Measurements from ENCODE around the gene ZBTB20. TPM values are rescaled to one million over a fixed set of nuclear protein-coding genes. Genes with fewer than 3 reads are reported as not detected.

Gene ZBTB20
- total and polyA plus RNA-seq, 2 donors (not counting 1 experiment from before 2014, with no cell fraction given), result 4.0 to 123 TPM

DNA sequence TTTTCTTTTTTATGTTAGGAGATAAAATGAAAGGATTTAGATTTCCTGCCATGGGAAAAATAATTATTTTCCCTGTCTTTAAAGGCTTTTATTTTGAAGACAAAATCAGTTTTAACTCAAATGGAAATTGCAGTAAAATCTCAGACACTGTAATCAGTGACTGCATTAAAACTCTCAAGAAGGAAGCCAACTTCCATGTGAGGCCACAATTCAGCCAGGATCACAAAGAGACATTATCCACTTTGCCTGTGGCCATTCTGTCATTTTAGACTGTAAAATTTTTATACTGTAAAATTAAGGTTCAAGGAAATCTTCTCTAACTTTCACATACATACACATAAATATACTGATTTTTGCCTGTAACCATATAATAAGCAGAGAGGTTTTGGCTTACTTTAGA lies 549.2 kb downstream of the ZBTB20 start:
- no peaks in the 10 kb centered on the region for H4K20me1 ChIP-seq (ENCODE audit: control insufficient read depth, insufficient read depth, low read length, poor library complexity, severe bottlenecking)
- ChIA-PET CTCF (no interaction called here), POLR2A (no interaction called here)
- no peak for TF ChIP-seq EZH2 (IDR thresholded peaks at IDR 0.05; ENCODE audit: borderline replicate concordance, insufficient read depth, low read depth, low read length, poor library complexity, severe bottlenecking)
- TF ChIP-seq, protein P1, sequence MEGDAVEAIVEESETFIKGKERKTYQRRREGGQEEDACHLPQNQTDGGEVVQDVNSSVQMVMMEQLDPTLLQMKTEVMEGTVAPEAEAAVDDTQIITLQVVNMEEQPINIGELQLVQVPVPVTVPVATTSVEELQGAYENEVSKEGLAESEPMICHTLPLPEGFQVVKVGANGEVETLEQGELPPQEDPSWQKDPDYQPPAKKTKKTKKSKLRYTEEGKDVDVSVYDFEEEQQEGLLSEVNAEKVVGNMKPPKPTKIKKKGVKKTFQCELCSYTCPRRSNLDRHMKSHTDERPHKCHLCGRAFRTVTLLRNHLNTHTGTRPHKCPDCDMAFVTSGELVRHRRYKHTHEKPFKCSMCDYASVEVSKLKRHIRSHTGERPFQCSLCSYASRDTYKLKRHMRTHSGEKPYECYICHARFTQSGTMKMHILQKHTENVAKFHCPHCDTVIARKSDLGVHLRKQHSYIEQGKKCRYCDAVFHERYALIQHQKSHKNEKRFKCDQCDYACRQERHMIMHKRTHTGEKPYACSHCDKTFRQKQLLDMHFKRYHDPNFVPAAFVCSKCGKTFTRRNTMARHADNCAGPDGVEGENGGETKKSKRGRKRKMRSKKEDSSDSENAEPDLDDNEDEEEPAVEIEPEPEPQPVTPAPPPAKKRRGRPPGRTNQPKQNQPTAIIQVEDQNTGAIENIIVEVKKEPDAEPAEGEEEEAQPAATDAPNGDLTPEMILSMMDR (IDR thresholded peaks at IDR 0.05), result no peak
- intact Hi-C loops (cut with micrococcal nuclease), result no loop called here
- H3K27ac Mint-ChIP-seq, result no peak overlapping the region
- ATAC-seq (ENCODE audit: low read depth), result no peak
- H3K4me3 ChIP-seq (ENCODE audit: control extremely low read depth in 1 of 5, extremely low read depth in 1 of 5, insufficient read depth in 1 of 5, low read depth in 2 of 5, low read length in 4 of 5), result no peak overlapping the region
- no peaks in the 10 kb centered on the region for H3K9me3 ChIP-seq (ENCODE audit: control extremely low read depth in 1 of 3, control insufficient read depth in 2 of 3, insufficient read depth in 1 of 3, low read length in 2 of 3)
- no peak overlapping the region for H3K4me3 Mint-ChIP-seq
- no peak overlapping the region for H2AFZ ChIP-seq (ENCODE audit: insufficient read depth, low read depth, low read length, poor library complexity, severe bottlenecking)
- no peaks in the 10 kb centered on the region for H3K79me2 ChIP-seq (ENCODE audit: control insufficient read depth, insufficient read depth, low read length)
- H3K9ac ChIP-seq (ENCODE audit: low read length), result no peak overlapping the region
- no peaks in the 10 kb centered on the region for H3K9me3 Mint-ChIP-seq (ENCODE audit: insufficient read depth)
- no peaks in the 10 kb centered on the region for H3K27me3 Mint-ChIP-seq
- no peak overlapping the region for H3K4me2 ChIP-seq (replicated peaks; ENCODE audit: low read depth, low read length, poor library complexity, severe bottlenecking)
- H3K27ac ChIP-seq (ENCODE audit: low read length in 2 of 2), result no peak overlapping the region
- DNase-seq, result no peak
- no peaks in the 10 kb centered on the region for H3K4me1 ChIP-seq (ENCODE audit: control insufficient read depth in 2 of 2, insufficient read depth in 2 of 2, low read length in 2 of 2)
- no peaks in the 10 kb centered on the region for H3K27me3 ChIP-seq (replicated peaks in 1 of 4; ENCODE audit: control extremely low read depth in 1 of 4, control insufficient read depth in 3 of 4, insufficient read depth in 4 of 4, low read length in 3 of 4)
- peaks cover 0 to 2% of the 10 kb centered on the region in 2 experiments for H3K36me3 ChIP-seq (replicated peaks in 1 of 2; ENCODE audit: control extremely low read depth in 1 of 2, control insufficient read depth in 1 of 2, extremely low read depth in 1 of 2, insufficient read depth in 2 of 2, low read length in 1 of 2)
- H3K4me1 Mint-ChIP-seq, result no peaks in the 10 kb centered on the region

DNA sequence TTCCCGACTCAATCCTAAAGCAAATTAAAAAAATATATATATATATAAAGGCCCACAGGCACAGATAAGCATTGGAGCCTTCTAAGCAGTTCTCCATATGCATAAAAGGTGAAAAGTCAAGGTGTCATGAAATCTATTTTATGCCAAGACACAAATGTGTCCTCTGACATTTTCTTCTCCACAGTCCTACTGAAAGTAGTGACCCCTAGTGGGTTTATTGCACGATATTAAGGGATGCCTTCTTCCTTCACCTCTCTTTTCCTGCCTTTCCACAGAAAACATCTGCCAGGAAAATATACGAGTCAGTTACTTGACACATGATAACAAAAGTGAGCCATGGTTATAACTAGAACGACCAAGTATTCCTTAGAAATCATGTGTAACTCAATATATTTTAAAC lies 550.1 kb downstream of the ZBTB20 start:
- Mint-ChIP-seq H3K4me3 (no peak overlapping the region), H3K4me1 (no peaks in the 10 kb centered on the region), H3K27me3 (no peaks in the 10 kb centered on the region), H3K9me3 (ENCODE audit: insufficient read depth) (no peaks in the 10 kb centered on the region), H3K27ac (no peak overlapping the region)
- TF ChIP-seq, protein P1 (IDR thresholded peaks at IDR 0.05), result no peak
- no peak for TF ChIP-seq EZH2 (IDR thresholded peaks at IDR 0.05; ENCODE audit: borderline replicate concordance, insufficient read depth, low read depth, low read length, poor library complexity, severe bottlenecking)
- intact Hi-C loops (cut with micrococcal nuclease), result no loop called here
- Histone ChIP-seq H3K4me1 (ENCODE audit: control insufficient read depth in 2 of 2, insufficient read depth in 2 of 2, low read length in 2 of 2) (no peaks in the 10 kb centered on the region), H3K36me3 (replicated peaks in 1 of 2; ENCODE audit: control extremely low read depth in 1 of 2, control insufficient read depth in 1 of 2, extremely low read depth in 1 of 2, insufficient read depth in 2 of 2, low read length in 1 of 2) (peaks cover 0 to 2% of the 10 kb centered on the region in 2 experiments), H3K9ac (ENCODE audit: low read length) (no peak overlapping the region), H3K4me3 (ENCODE audit: control extremely low read depth in 1 of 5, extremely low read depth in 1 of 5, insufficient read depth in 1 of 5, low read depth in 2 of 5, low read length in 4 of 5) (no peak overlapping the region), H3K79me2 (ENCODE audit: control insufficient read depth, insufficient read depth, low read length) (no peaks in the 10 kb centered on the region), H2AFZ (ENCODE audit: insufficient read depth, low read depth, low read length, poor library complexity, severe bottlenecking) (no peak overlapping the region), H3K4me2 (replicated peaks; ENCODE audit: low read depth, low read length, poor library complexity, severe bottlenecking) (no peak overlapping the region), H3K27ac (ENCODE audit: low read length in 2 of 2) (no peak overlapping the region), H4K20me1 (ENCODE audit: control insufficient read depth, insufficient read depth, low read length, poor library complexity, severe bottlenecking) (no peaks in the 10 kb centered on the region), H3K9me3 (ENCODE audit: control extremely low read depth in 1 of 3, control insufficient read depth in 2 of 3, insufficient read depth in 1 of 3, low read length in 2 of 3) (no peaks in the 10 kb centered on the region), H3K27me3 (replicated peaks in 1 of 4; ENCODE audit: control extremely low read depth in 1 of 4, control insufficient read depth in 3 of 4, insufficient read depth in 4 of 4, low read length in 3 of 4) (no peaks in the 10 kb centered on the region)
- WGBS (ENCODE audit: insufficient coverage), result 100% methylated on average over 1 of the region's 4 CpGs
- POLR2A ChIA-PET, result no interaction called here
- no peak for DNase-seq
- CTCF ChIA-PET, result no interaction called here
- ATAC-seq (ENCODE audit: low read depth), result no peak

Data from B cell (primary cell).